Liver (tissue), 9 donors: ENCODE results near the gene IRF2. TPM values are rescaled to one million over a fixed set of nuclear protein-coding genes. Genes with fewer than 3 reads are reported as not detected.

Experiments used
- DNase-seq: peaks from one replicate; pipeline ENCODE4 v3.0.0-alpha.2; 2017; ENCODE audit warnings: low spot score
- H3K27ac ChIP-seq, 2 donors: one replicate each; pipeline ENCODE4 v1.7.0; 2013; ENCODE audit warnings: inconsistent platforms in 2 of 2, low read length in 2 of 2, control low read depth in 1 of 2, low read depth in 1 of 2, mild to moderate bottlenecking in 1 of 2
- H3K27me3 ChIP-seq, 4 donors: one replicate each; pipeline versions ENCODE4 v1.6.1 to v1.7.0; 2013; ENCODE audit warnings: low read length in 3 of 4, inconsistent platforms in 1 of 4, mild to moderate bottlenecking in 1 of 4, moderate library complexity in 1 of 4; ENCODE audit not compliant: control insufficient read depth in 4 of 4, insufficient read depth in 4 of 4
- H3K36me3 ChIP-seq, 4 donors: one replicate each; pipeline versions ENCODE4 v1.6.1 to v1.7.0; 2013; ENCODE audit warnings: low read length in 3 of 4, mild to moderate bottlenecking in 3 of 4, low read depth in 1 of 4, moderate library complexity in 1 of 4; ENCODE audit not compliant: control insufficient read depth in 4 of 4, insufficient read depth in 3 of 4
- H3K4me1 ChIP-seq, 4 donors: one replicate each; pipeline versions ENCODE4 v1.6.1 to v1.7.0; 2013; ENCODE audit warnings: low read length in 3 of 4, mild to moderate bottlenecking in 3 of 4, moderate library complexity in 1 of 4; ENCODE audit not compliant: control insufficient read depth in 4 of 4, insufficient read depth in 4 of 4
- H3K4me3 ChIP-seq, 3 donors: one replicate each; pipeline versions ENCODE4 v1.6.1 to v1.7.0; 2013; ENCODE audit warnings: low read length in 3 of 3, control low read depth in 1 of 3, low read depth in 1 of 3, mild to moderate bottlenecking in 1 of 3
- H3K9ac ChIP-seq, 2 donors: one replicate each; pipeline ENCODE4 v1.7.0; 2013; ENCODE audit warnings: low read length in 2 of 2, mild to moderate bottlenecking in 2 of 2, moderate library complexity in 2 of 2, control low read depth in 1 of 2, low read depth in 1 of 2
- H3K9me3 ChIP-seq, 4 donors: one replicate each; pipeline versions ENCODE4 v1.6.1 to v1.7.0; 2013; ENCODE audit warnings: low read length in 3 of 4; ENCODE audit not compliant: control insufficient read depth in 4 of 4
- ATF3 ChIP-seq: IDR thresholded peaks from 2 replicates; pipeline ENCODE4 v1.6.1; 2016; ENCODE audit warnings: antibody characterized with exemption
- CTCF ChIP-seq: fragments of 150-350 bp; IDR thresholded peaks from 2 replicates; pipeline ENCODE4 v1.5.1; 2017; ENCODE audit warnings: improper control_type of control experiment, low read depth, low read length; ENCODE audit not compliant: missing input control
- EGR1 ChIP-seq, 2 donors: IDR thresholded peaks; 2 replicates each; pipeline ENCODE4 v1.6.1; 2016 to 2018; ENCODE audit warnings: antibody characterized with exemption in 2 of 2, low read depth in 2 of 2
- FOXA1 ChIP-seq: IDR thresholded peaks from 2 replicates; pipeline ENCODE4 v1.6.1; 2016; ENCODE audit warnings: antibody characterized with exemption
- FOXA2 ChIP-seq: IDR thresholded peaks from 2 replicates; pipeline ENCODE4 v1.6.1; 2016; ENCODE audit warnings: antibody characterized with exemption
- GABPA ChIP-seq, 2 donors: IDR thresholded peaks in 1 of 2; conservative IDR thresholded peaks in 1 of 2; 2 replicates each; pipeline ENCODE4 v1.6.1; 2016; ENCODE audit warnings: antibody characterized with exemption in 2 of 2, mild to moderate bottlenecking in 1 of 2, moderate library complexity in 1 of 2
- HNF4A ChIP-seq, 2 donors: conservative IDR thresholded peaks; 2 replicates each; pipeline ENCODE4 v1.6.1; 2016; ENCODE audit warnings: antibody characterized with exemption in 2 of 2, mild to moderate bottlenecking in 2 of 2
- HNF4G ChIP-seq: IDR thresholded peaks from 2 replicates; pipeline ENCODE4 v1.6.1; 2016; ENCODE audit warnings: antibody characterized with exemption
- JUND ChIP-seq, 2 donors: IDR thresholded peaks; 2 replicates each; pipeline ENCODE4 v1.6.1; 2016; ENCODE audit warnings: antibody characterized with exemption in 2 of 2
- RAD21 ChIP-seq, 2 donors: IDR thresholded peaks; 2 replicates each; pipeline ENCODE4 v1.6.1; 2016; ENCODE audit warnings: antibody characterized with exemption in 2 of 2, mild to moderate bottlenecking in 2 of 2
- RXRA ChIP-seq, 2 donors: IDR thresholded peaks; 2 replicates each; pipeline ENCODE4 v1.6.1; 2017 to 2018; ENCODE audit warnings: antibody characterized with exemption in 2 of 2, mild to moderate bottlenecking in 1 of 2
- SP1 ChIP-seq: IDR thresholded peaks from 2 replicates; pipeline ENCODE4 v1.6.1; 2018; ENCODE audit warnings: antibody characterized with exemption, mild to moderate bottlenecking
- TAF1 ChIP-seq: conservative IDR thresholded peaks from 2 replicates; pipeline ENCODE4 v1.6.1; 2016; ENCODE audit warnings: antibody characterized with exemption, mild to moderate bottlenecking
- WGBS: extraction: QIAGEN DNeasy Blood & Tissue Kit; methylation state at CpG from one replicate; pipeline ENCODE4 v1.1.7; 2013; 5-methylcytosine and 5-hydroxymethylcytosine counted together
- polyA plus RNA-seq, 2 donors: library from polyadenylated mRNA; stranded (reverse) in 1 of 2; unstranded in 1 of 2; fragments of 200-250 nt in 1 of 2; fragments of >200 nt in 1 of 2; fragmentation: Nextera tagmentation in 1 of 2; extraction: Ambion mirVana in 1 of 2; gene quantifications; one replicate each; pipeline versions ENCODE4 v1.2.1 to v1.2.3, GENCODE V29; 2013 to 2015
- total RNA-seq, 2 donors: library from RNA; depleted of rRNA; stranded (reverse); fragments of >200 nt; gene quantifications; one replicate each; pipeline ENCODE4 v1.2.3, GENCODE V29; 2014
- TF ChIP-seq, protein P1 (sequence below): IDR thresholded peaks from 2 replicates; pipeline ENCODE4 v1.6.1; 2016; ENCODE audit warnings: antibody characterized with exemption
- TF ChIP-seq, protein P2 (sequence below): IDR thresholded peaks from 2 replicates; pipeline ENCODE4 v1.6.1; 2016; ENCODE audit warnings: antibody characterized with exemption
- donor health status: healthy.
- donor health status: healthy.
- donor health status: healthy.
- donor health status: healthy.
- donor health status: healthy.

The IRF2 gene
- total and polyA plus RNA-seq, 4 donors, result 12.9 to 25.5 (median 22.2) TPM

GRCh38 chr4:184357165-184357564 is 117.2 kb downstream of the IRF2 start:
- Histone ChIP-seq H3K27me3 (no peaks in the 10 kb centered on the region), H3K4me1 (peaks cover 4 to 16% (median 13%) of the 10 kb centered on the region in 4 donors), H3K4me3 (no peak overlapping the region), H3K27ac (no peak overlapping the region), H3K9me3 (no peaks in the 10 kb centered on the region), H3K9ac (no peak overlapping the region), H3K36me3 (peaks cover 0 to 3% (median 0%) of the 10 kb centered on the region in 4 donors)
- no peak for DNase-seq
- no peak for TF ChIP-seq TAF1
- no peak for TF ChIP-seq FOXA1
- no peak for TF ChIP-seq GABPA (IDR thresholded peaks at IDR 0.05 in 1 of 2, conservative IDR thresholded peaks at IDR 0.05 in 1 of 2)
- no peak for TF ChIP-seq HNF4A (conservative IDR thresholded peaks at IDR 0.05)
- TF ChIP-seq RAD21 (IDR thresholded peaks at IDR 0.05), result no peak
- TF ChIP-seq FOXA2, result peak; percentile 37
- WGBS, result 74% methylated on average over 1 of the region's 1 CpG

- no peak for DNase-seq
- WGBS, result 82% methylated on average over 7 of the region's 7 CpGs
- Histone ChIP-seq H3K27me3 (no peaks in the 10 kb centered on the region), H3K36me3 (peaks cover 0 to 3% (median 0%) of the 10 kb centered on the region in 4 donors), H3K4me3 (no peak overlapping the region), H3K9me3 (no peaks in the 10 kb centered on the region), H3K9ac (no peak overlapping the region), H3K4me1 (peaks cover 7 to 24% (median 17%) of the 10 kb centered on the region in 4 donors), H3K27ac (peak overlapping the region; percentile 17 to 19)
- no peak for TF ChIP-seq SP1
- TF ChIP-seq CTCF, result no peak
Measured at GRCh38 chr4:184356366-184356765, 118.0 kb downstream of the IRF2 start.

DNA sequence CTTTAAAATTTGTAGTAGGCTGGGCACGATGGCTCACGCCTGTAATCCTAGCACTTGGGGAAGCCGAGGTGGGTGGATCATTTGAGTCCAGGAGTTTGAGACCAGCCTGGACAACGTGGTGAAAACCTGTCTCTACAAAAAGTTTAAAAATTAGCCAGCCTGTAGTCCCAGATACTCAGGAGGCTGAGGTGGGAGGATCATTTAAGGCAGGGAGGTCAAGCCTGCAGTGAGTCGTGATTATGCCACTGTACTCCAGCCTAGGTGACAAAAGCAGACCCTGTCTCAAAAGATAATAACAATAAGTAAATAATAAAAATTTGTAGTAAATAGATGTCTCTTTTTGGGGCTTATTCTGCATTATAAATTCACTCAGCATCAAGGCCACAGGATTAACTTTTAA is 118.5 kb downstream of the IRF2 start:
- Histone ChIP-seq H3K4me1 (peaks cover 7 to 28% (median 18%) of the 10 kb centered on the region in 4 donors), H3K27ac (peak overlapping the region; percentile 69 to 79), H3K27me3 (no peaks in the 10 kb centered on the region), H3K4me3 (no peak overlapping the region), H3K36me3 (peaks cover 0 to 3% (median 0%) of the 10 kb centered on the region in 4 donors), H3K9ac (no peak overlapping the region), H3K9me3 (no peaks in the 10 kb centered on the region)
- DNase-seq, result no peak
- 52% methylated on average over 5 of the region's 5 CpGs for WGBS
- TF ChIP-seq HNF4G, result no peak
- no peak for TF ChIP-seq RXRA (IDR thresholded peaks at IDR 0.05)
- TF ChIP-seq JUND (IDR thresholded peaks at IDR 0.05), result no peak
- no peak for TF ChIP-seq TAF1
- TF ChIP-seq, protein P1, sequence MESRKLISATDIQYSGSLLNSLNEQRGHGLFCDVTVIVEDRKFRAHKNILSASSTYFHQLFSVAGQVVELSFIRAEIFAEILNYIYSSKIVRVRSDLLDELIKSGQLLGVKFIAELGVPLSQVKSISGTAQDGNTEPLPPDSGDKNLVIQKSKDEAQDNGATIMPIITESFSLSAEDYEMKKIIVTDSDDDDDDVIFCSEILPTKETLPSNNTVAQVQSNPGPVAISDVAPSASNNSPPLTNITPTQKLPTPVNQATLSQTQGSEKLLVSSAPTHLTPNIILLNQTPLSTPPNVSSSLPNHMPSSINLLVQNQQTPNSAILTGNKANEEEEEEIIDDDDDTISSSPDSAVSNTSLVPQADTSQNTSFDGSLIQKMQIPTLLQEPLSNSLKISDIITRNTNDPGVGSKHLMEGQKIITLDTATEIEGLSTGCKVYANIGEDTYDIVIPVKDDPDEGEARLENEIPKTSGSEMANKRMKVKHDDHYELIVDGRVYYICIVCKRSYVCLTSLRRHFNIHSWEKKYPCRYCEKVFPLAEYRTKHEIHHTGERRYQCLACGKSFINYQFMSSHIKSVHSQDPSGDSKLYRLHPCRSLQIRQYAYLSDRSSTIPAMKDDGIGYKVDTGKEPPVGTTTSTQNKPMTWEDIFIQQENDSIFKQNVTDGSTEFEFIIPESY, result no peak
- no peak for TF ChIP-seq ATF3
- TF ChIP-seq EGR1 (IDR thresholded peaks at IDR 0.05; ENCODE audit: low read depth in 2 of 2), result no peak
- TF ChIP-seq FOXA2, result no peak
- TF ChIP-seq CTCF, result no peak
- no peak for TF ChIP-seq RAD21 (IDR thresholded peaks at IDR 0.05)
- no peak for TF ChIP-seq SP1
- no peak for TF ChIP-seq HNF4A (conservative IDR thresholded peaks at IDR 0.05)
- TF ChIP-seq, protein P2, sequence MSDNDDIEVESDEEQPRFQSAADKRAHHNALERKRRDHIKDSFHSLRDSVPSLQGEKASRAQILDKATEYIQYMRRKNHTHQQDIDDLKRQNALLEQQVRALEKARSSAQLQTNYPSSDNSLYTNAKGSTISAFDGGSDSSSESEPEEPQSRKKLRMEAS, result no peak
- TF ChIP-seq GABPA (IDR thresholded peaks at IDR 0.05 in 1 of 2, conservative IDR thresholded peaks at IDR 0.05 in 1 of 2), result no peak
